COLO668 (cell line): Measurements from ENCODE around the gene GNPDA2.
A peak's percentile ranks its signal among the peaks of the same experiment; 100 is the strongest.

Experiments used
- DNase-seq: peaks from one replicate; lab custom pipeline; 2025; ENCODE audit not compliant: unreplicated experiment; lab: John Stamatoyannopoulos, UW

Gene GNPDA2

GRCh38 chr4:44679060-44679459 is 47.3 kb downstream of the GNPDA2 start:
- no peak for DNase-seq

GRCh38 chr4:44678094-44679041 is 48.0 kb downstream of the GNPDA2 start, which contains the start of gene GUF1:
Gene GUF1 (plus strand): TSS chr4:44678420. CDS start chr4:44678623, 203 bp downstream.
- peak; percentile 92 for DNase-seq

- no peak for DNase-seq
Observed at GRCh38 chr4:44675366-44675765, 51.0 kb downstream of the GNPDA2 start.

- no peak for DNase-seq
Observed at GRCh38 chr4:44674471-44674870, 51.9 kb downstream of the GNPDA2 start.

GRCh38 chr4:44671636-44672035 is 54.7 kb downstream of the GNPDA2 start:
- no peak for DNase-seq

GRCh38 chr4:44670506-44671199 is 55.7 kb downstream of the GNPDA2 start:
- DNase-seq, result no peak

GRCh38 chr4:44668526-44668925 is 57.8 kb downstream of the GNPDA2 start:
- DNase-seq, result no peak

- DNase-seq, result no peak
Observed at GRCh38 chr4:44663539-44664263, 62.7 kb downstream of the GNPDA2 start.

GRCh38 chr4:44662623-44663005 is 63.7 kb downstream of the GNPDA2 start:
- DNase-seq, result no peak

- DNase-seq, result no peak
Observed at GRCh38 chr4:44661940-44662622, 64.3 kb downstream of the GNPDA2 start.

- no peak for DNase-seq
Observed at GRCh38 chr4:44660396-44660795, 66.0 kb downstream of the GNPDA2 start.

GRCh38 chr4:44652002-44652401 is 74.4 kb downstream of the GNPDA2 start:
- no peak for DNase-seq
